COLO668 (cell line): ENCODE results near the gene NPW.

Experiments used
- DNase-seq: peaks from one replicate; lab custom pipeline; 2025; ENCODE audit not compliant: unreplicated experiment; lab: John Stamatoyannopoulos, UW

The NPW gene

GRCh38 chr16:1984347-1985225 lies 35.0 kb upstream of the NPW start:
- DNase-seq: no peak

- no peak for DNase-seq
Observed at GRCh38 chr16:1985466-1986150, 34.0 kb upstream of the NPW start.

DNA sequence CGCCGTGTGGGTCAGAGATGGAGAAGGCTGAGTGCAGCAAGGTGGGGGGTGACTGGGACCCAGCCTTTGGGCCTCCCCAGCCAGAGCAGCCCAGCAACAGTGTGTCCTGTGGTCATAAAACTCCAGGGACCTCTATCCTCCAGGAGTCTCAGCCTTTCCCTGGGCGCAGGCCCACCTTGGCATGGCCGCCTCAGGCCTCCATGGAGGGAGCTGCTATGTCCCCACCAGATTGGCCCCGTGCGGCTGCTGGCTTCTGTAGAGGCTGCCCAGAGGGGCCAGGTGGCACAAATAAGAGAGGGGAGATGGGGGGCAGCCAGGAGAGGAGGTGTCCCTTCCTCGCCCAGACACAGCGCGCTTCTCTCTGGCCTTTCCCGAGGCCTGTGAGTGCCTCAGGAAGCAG lies 32.4 kb upstream of the NPW start:
- no peak for DNase-seq

GRCh38 chr16:1989209-1990100 lies 30.1 kb upstream of the NPW start, which contains the start of gene SYNGR3:
Gene SYNGR3 (plus strand): TSS chr16:1989970. CDS start chr16:1990103, 133 bp downstream.
- DNase-seq: peak; percentile 65

DNA sequence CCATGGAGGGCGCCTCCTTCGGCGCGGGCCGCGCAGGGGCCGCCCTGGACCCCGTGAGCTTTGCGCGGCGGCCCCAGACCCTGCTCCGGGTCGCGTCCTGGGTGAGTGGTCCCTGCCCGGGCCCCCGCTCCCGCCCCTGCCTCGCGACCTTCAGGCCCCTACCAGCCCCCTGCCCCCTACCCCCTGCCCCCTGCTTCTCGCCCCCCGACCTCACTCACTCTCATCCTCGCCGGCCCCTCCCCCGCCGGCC lies 29.6 kb upstream of the NPW start:
- DNase-seq: no peak

- DNase-seq: peak; percentile 79
Observed at GRCh38 chr16:1990351-1991134, 29.0 kb upstream of the NPW start.

GRCh38 chr16:1991135-1991551 lies 28.4 kb upstream of the NPW start:
- DNase-seq: peak; percentile 13

DNA sequence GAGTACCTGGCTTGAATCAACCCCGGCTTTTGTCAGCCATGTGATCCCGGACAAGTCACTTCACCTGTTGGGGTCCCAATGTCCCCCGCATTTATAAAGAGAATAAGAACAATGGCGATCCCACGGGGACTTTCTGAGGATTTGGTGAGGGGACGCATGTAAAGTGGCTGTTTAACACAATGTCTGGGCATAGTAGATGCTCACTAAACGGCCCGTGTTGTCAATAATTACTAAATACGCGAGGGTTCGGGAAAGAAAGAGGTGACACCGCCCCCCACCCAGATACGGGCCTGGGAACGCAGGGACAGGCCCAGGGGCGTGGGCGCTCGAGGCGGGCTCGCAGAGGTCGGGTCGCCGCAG lies 28.0 kb upstream of the NPW start:
- no peak for DNase-seq

- DNase-seq: peak; percentile 91
Observed at GRCh38 chr16:1991948-1992703, 27.5 kb upstream of the NPW start.

DNA sequence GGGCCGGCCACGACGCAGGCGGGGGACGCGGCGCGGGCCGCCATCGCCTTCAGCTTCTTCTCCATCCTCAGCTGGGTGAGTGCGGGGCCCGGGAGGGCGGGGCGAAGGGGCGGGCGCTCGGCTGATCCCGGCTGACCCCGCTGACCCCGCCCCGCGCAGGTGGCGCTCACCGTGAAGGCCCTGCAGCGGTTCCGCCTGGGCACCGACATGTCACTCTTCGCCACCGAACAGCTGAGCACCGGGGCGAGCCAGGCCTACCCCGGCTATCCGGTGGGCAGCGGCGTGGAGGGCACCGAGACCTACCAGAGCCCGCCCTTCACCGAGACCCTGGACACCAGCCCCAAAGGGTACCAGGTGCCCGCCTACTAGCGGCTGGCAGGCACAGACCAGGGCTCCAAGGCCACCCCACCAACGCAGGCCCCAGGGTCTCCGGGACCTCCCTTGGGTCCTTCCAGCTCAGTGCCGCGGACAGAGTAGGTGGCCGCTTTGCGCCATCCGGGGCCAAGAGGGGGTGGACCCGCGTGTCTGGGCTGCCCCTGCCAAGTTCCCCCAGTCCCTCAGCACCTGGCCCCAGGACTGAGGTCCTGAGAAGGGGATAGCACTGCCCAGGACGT lies 26.8 kb upstream of the NPW start:
- DNase-seq: no peak

GRCh38 chr16:1993731-1994131 lies 25.9 kb upstream of the NPW start:
- peak; percentile 60 for DNase-seq

DNA sequence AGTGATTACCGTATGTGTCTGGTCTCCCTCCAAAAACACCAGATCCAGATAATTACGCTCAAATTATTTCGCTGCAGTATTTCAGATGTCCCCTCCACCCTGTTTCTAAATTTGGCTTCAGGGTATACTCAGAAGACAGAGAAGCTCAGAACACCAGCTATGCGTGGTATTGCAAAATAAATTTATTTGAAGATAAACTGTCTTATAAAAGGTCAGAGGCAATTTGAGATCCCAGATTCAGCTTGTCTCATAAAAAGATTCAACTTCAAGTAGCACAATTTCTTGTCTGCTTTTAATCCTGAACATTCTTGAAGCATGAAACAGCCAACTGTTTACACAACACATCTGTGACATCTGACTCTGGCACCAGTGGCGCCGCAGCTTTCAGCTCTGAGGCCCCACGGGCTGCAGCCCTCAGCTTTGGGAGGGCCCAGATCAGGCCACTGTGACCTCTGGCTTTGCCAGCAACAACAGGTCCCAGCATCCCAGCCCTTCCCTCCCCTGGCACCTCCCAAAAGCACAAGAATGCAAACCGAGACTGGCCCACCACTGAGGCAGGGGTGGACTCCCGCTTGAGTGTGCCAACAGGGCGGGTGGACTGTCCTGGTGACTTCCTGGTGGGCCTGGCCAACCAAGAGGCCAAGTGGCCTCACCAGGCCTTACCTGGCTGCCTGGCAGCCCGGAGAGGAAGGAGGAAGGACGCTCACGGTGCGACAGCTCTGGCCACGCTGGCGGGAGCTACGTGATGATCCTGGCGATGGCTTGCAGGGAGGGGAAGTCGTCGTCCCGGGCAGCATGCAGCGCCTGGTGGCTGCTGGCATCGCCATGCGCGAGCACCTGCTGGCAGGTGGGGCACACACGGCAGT lies 21.9 kb upstream of the NPW start:
- no peak for DNase-seq

DNA sequence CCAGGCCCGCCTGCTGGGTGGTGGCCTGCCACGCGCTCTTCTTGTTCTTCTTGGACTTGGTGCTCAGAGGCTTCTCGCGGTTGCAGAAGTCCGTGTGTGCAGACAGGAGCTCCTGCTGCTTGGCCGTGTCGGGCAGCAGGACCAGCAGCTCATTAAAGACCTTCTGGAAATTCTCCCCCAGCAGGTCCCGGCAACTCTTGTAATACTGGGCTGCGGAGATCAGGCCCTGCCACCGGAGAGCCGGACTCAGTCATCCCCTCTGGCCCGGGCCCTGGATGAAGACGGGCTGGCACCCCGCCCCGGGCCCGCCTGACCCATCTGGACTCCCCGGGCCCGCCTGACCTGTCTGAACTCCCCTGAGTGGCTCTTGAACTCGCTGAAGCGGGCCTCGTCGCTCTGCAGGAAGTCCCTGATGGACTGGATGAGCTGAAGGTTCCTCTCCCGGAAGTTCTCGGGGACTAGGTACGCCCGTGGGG lies 21.2 kb upstream of the NPW start:
- DNase-seq: no peak

- no peak for DNase-seq
Observed at GRCh38 chr16:1998852-1999801, 20.5 kb upstream of the NPW start.

GRCh38 chr16:1999866-2000514 lies 19.6 kb upstream of the NPW start:
- no peak for DNase-seq

- DNase-seq: no peak
Observed at GRCh38 chr16:2001035-2001434, 18.6 kb upstream of the NPW start.
